H9 (cell line): ENCODE measurements around the gene ANKRD28. TPM values are rescaled to one million over a fixed set of nuclear protein-coding genes. Genes with fewer than 3 reads are reported as not detected.

ENCODE experiments used
- DNase-seq: peaks from one replicate; pipeline ENCODE4 v3.0.0-alpha.2; 2017
- H2AFZ ChIP-seq: one replicate; pipeline ENCODE4 v1.6.1; 2013; ENCODE audit warnings: mild to moderate bottlenecking, low read length, control low read depth, moderate library complexity
- H2AK5ac ChIP-seq: 2 replicates; pipeline ENCODE4 v1.6.1; 2013; ENCODE audit warnings: low read length, control low read depth, mixed read lengths; ENCODE audit not compliant: insufficient read length
- H2BK120ac ChIP-seq: one replicate; pipeline ENCODE4 v1.6.1; 2013; ENCODE audit warnings: low read depth, mild to moderate bottlenecking, low read length, control low read depth, inconsistent platforms; ENCODE audit not compliant: poor library complexity, severe bottlenecking
- H2BK12ac ChIP-seq: 2 replicates; pipeline ENCODE4 v1.6.1; 2013; ENCODE audit warnings: low read length, control low read depth, mixed read lengths, low read depth; ENCODE audit not compliant: insufficient read length
- H2BK15ac ChIP-seq: 2 replicates; pipeline ENCODE4 v1.6.1; 2013; ENCODE audit warnings: low read depth, low read length, control low read depth
- H2BK20ac ChIP-seq: one replicate; pipeline ENCODE4 v1.6.1; 2013; ENCODE audit warnings: low read depth, mild to moderate bottlenecking, low read length, control low read depth, inconsistent platforms; ENCODE audit not compliant: poor library complexity, severe bottlenecking
- H2BK5ac ChIP-seq: 2 replicates; pipeline ENCODE4 v1.6.1; 2013; ENCODE audit warnings: low read length, control low read depth, mixed read lengths; ENCODE audit not compliant: insufficient read length
- H3K14ac ChIP-seq: 2 replicates; pipeline ENCODE4 v1.6.1; 2013; ENCODE audit warnings: low read length, control low read depth; ENCODE audit not compliant: insufficient read depth
- H3K18ac ChIP-seq: 2 replicates; pipeline ENCODE4 v1.6.1; 2013; ENCODE audit warnings: low read depth, mild to moderate bottlenecking, mixed read lengths, low read length, control low read depth; ENCODE audit not compliant: insufficient read length
- H3K23ac ChIP-seq: 2 replicates; pipeline ENCODE4 v1.6.1; 2013; ENCODE audit warnings: low read length, control low read depth, mixed read lengths, low read depth; ENCODE audit not compliant: insufficient read length
- H3K23me2 ChIP-seq: 2 replicates; pipeline ENCODE4 v1.6.1; 2013; ENCODE audit warnings: low read depth, mild to moderate bottlenecking, mixed read lengths, low read length, control low read depth; ENCODE audit not compliant: insufficient read length, poor library complexity, severe bottlenecking
- H3K27ac ChIP-seq: 2 replicates; pipeline ENCODE4 v1.5.1; 2013; ENCODE audit warnings: low read length, control low read depth, mixed read lengths, low read depth; ENCODE audit not compliant: insufficient read length
- H3K27me3 ChIP-seq: 2 replicates; pipeline ENCODE4 v1.6.1; 2013; ENCODE audit warnings: low read length, control low read depth, inconsistent platforms; ENCODE audit not compliant: insufficient read depth
- H3K4ac ChIP-seq: 2 replicates; pipeline ENCODE4 v1.6.1; 2013; ENCODE audit warnings: low read depth, mild to moderate bottlenecking, control low read depth, inconsistent platforms, low read length, moderate library complexity
- H3K4me1 ChIP-seq: 2 replicates; pipeline ENCODE4 v1.6.1; 2013; ENCODE audit warnings: low read length, control low read depth, inconsistent platforms; ENCODE audit not compliant: insufficient read depth
- H3K4me2 ChIP-seq: 2 replicates; pipeline ENCODE4 v1.6.1; 2013; ENCODE audit warnings: low read length, control low read depth, mixed read lengths; ENCODE audit not compliant: insufficient read length, insufficient read depth
- H3K56ac ChIP-seq: 2 replicates; pipeline ENCODE4 v1.6.1; 2013; ENCODE audit warnings: low read depth, mild to moderate bottlenecking, mixed read lengths, low read length, control low read depth; ENCODE audit not compliant: insufficient read length
- H3K79me1 ChIP-seq: 2 replicates; pipeline ENCODE4 v1.6.1; 2013; ENCODE audit warnings: low read depth, mild to moderate bottlenecking, moderate library complexity, low read length, control low read depth, inconsistent platforms; ENCODE audit not compliant: insufficient read depth, poor library complexity, severe bottlenecking
- H3K79me2 ChIP-seq: 2 replicates; pipeline ENCODE4 v1.6.1; 2013; ENCODE audit warnings: low read length, control low read depth, inconsistent platforms; ENCODE audit not compliant: insufficient read depth
- H3K9ac ChIP-seq: 2 replicates; pipeline ENCODE4 v1.6.1; 2013; ENCODE audit warnings: low read length, control low read depth, mixed read lengths; ENCODE audit not compliant: insufficient read length; ENCODE audit errors: extremely low read depth
- H3K9me3 ChIP-seq: one replicate; pipeline ENCODE4 v1.6.1; 2013; ENCODE audit warnings: low read depth, low read length, inconsistent platforms; ENCODE audit not compliant: control insufficient read depth
- H3T11ph ChIP-seq: one replicate; pipeline ENCODE4 v1.6.1; 2013; ENCODE audit warnings: mild to moderate bottlenecking, low read length, control low read depth, inconsistent platforms
- H4K20me1 ChIP-seq: one replicate; pipeline ENCODE4 v1.6.1; 2013; ENCODE audit not compliant: control insufficient read depth, insufficient read length, insufficient read depth
- H4K5ac ChIP-seq: 2 replicates; pipeline ENCODE4 v1.6.1; 2013; ENCODE audit warnings: low read depth, mild to moderate bottlenecking, mixed read lengths, low read length, control low read depth; ENCODE audit not compliant: insufficient read length
- H4K8ac ChIP-seq: replicated peaks from 2 replicates; pipeline ENCODE4 v1.6.1; 2013; ENCODE audit warnings: low read length, control low read depth, mixed read lengths, low read depth; ENCODE audit not compliant: insufficient read length
- H4K91ac ChIP-seq: 2 replicates; pipeline ENCODE4 v1.6.1; 2013; ENCODE audit warnings: low read depth, mild to moderate bottlenecking, moderate library complexity, mixed read lengths, low read length, control low read depth; ENCODE audit not compliant: insufficient read length
- H3K27ac Mint-ChIP-seq, 3 experiments: 2 replicates in 2 of 3; 3 replicates in 1 of 3; pipeline ENCODE4 v1.8.0; 2020 to 2021; ENCODE audit warnings: mixed read lengths in 3 of 3, mild to moderate bottlenecking in 1 of 3, moderate library complexity in 1 of 3
- H3K27me3 Mint-ChIP-seq: 2 replicates; pipeline ENCODE4 v1.8.0; 2021; ENCODE audit warnings: low read depth, mild to moderate bottlenecking, moderate library complexity, mixed read lengths
- H3K36me3 Mint-ChIP-seq, 3 experiments: 2 replicates in 2 of 3; 3 replicates in 1 of 3; pipeline ENCODE4 v1.8.0; 2020 to 2021; ENCODE audit warnings: low read depth in 3 of 3, mixed read lengths in 3 of 3; ENCODE audit not compliant: insufficient read depth in 1 of 3
- H3K4me1 Mint-ChIP-seq, 2 experiments: 2 replicates each; pipeline ENCODE4 v1.8.0; 2020; ENCODE audit warnings: mixed read lengths in 2 of 2
- H3K4me3 Mint-ChIP-seq, 2 experiments: 2 replicates in 1 of 2; 3 replicates in 1 of 2; pipeline ENCODE4 v1.8.0; 2020 to 2021; ENCODE audit warnings: mild to moderate bottlenecking in 2 of 2, mixed read lengths in 2 of 2, moderate library complexity in 1 of 2
- H3K9me3 Mint-ChIP-seq, 2 experiments: 2 replicates in 1 of 2; 3 replicates in 1 of 2; pipeline ENCODE4 v1.8.0; 2020; ENCODE audit warnings: mild to moderate bottlenecking in 2 of 2, mixed read lengths in 2 of 2, moderate library complexity in 1 of 2
- WGBS: extraction: QIAGEN DNeasy Blood & Tissue Kit; methylation state at CpG from one replicate; pipeline ENCODE4 v1.1.7; 2013; ENCODE audit warnings: missing lambda C conversion rate, low lambda C conversion rate, mixed read lengths; ENCODE audit not compliant: insufficient read length; ENCODE audit errors: extremely low coverage; 5-methylcytosine and 5-hydroxymethylcytosine counted together
- total RNA-seq: library from RNA; stranded (reverse); gene quantifications from 2 replicates; pipeline ENCODE4 v1.2.1, GENCODE V29; 2021
- TF ChIP-seq, protein P1 (sequence below): fragments of 200-600 bp; sonication (generic); conservative IDR thresholded peaks from 3 replicates; pipeline ENCODE4 v1.8.0; 2021; ENCODE audit warnings: antibody characterized with exemption, mild to moderate bottlenecking

ANKRD28 gene
- total RNA-seq, 1 experiment from 2014 or later, result 59.0 TPM

DNA sequence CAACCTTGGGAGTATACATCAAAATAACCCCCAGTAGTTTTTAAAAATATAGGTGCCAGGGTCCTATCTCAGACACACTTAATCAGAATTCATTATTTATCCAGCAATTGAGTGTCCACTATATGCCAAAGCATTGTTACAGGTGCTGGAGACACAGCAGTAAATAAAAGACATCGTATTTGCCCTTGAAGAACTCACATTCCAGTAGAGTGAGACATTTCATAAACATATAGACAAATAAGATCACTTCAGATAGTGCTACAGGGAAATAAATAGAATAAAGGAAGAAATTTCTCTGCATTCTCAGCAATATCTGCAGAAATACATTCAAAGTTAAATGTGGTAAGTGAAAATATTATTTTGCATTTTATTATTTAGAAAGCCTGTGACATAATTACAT is 34.1 kb upstream of the ANKRD28 start:
- H3K4me3 Mint-ChIP-seq, result no peak overlapping the region
- Histone ChIP-seq H2BK120ac (no peak overlapping the region), H3K23me2 (no peaks in the 10 kb centered on the region), H4K20me1 (no peaks in the 10 kb centered on the region), H4K5ac (no peak overlapping the region), H4K91ac (no peak overlapping the region), H3K27me3 (no peaks in the 10 kb centered on the region), H3K9me3 (no peaks in the 10 kb centered on the region), H2BK20ac (no peak overlapping the region), H4K8ac (no peak overlapping the region), H2AFZ (no peak overlapping the region), H3K56ac (no peak overlapping the region), H3K79me2 (peaks cover 5% of the 10 kb centered on the region; the same call in 1 of the 2 replicates), H3K9ac (no peak overlapping the region), H2BK5ac (no peak overlapping the region), H3K27ac (no peak overlapping the region), H3K4me1 (no peaks in the 10 kb centered on the region), H3K4me2 (no peak overlapping the region), H2AK5ac (no peak overlapping the region), H3K14ac (no peak overlapping the region), H3T11ph (no peak overlapping the region), H2BK12ac (no peak overlapping the region), H2BK15ac (no peak overlapping the region), H3K4ac (no peak overlapping the region), H3K23ac (no peak overlapping the region), H3K79me1 (peaks cover 5% of the 10 kb centered on the region), H3K18ac (no peak overlapping the region)
- no CpG with 5 or more reads among the region's 1 CpG for WGBS
- no peak for DNase-seq
- H3K36me3 Mint-ChIP-seq, result no peaks in the 10 kb centered on the region
- no peak overlapping the region for H3K27ac Mint-ChIP-seq
- no peaks in the 10 kb centered on the region for H3K9me3 Mint-ChIP-seq
- peaks cover 3 to 4% of the 10 kb centered on the region in 2 experiments; a peak in 2 of 4 replicates for H3K4me1 Mint-ChIP-seq
- TF ChIP-seq, protein P1, sequence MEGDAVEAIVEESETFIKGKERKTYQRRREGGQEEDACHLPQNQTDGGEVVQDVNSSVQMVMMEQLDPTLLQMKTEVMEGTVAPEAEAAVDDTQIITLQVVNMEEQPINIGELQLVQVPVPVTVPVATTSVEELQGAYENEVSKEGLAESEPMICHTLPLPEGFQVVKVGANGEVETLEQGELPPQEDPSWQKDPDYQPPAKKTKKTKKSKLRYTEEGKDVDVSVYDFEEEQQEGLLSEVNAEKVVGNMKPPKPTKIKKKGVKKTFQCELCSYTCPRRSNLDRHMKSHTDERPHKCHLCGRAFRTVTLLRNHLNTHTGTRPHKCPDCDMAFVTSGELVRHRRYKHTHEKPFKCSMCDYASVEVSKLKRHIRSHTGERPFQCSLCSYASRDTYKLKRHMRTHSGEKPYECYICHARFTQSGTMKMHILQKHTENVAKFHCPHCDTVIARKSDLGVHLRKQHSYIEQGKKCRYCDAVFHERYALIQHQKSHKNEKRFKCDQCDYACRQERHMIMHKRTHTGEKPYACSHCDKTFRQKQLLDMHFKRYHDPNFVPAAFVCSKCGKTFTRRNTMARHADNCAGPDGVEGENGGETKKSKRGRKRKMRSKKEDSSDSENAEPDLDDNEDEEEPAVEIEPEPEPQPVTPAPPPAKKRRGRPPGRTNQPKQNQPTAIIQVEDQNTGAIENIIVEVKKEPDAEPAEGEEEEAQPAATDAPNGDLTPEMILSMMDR, result no peak
- H3K27me3 Mint-ChIP-seq, result no peaks in the 10 kb centered on the region
